Panc1 (cell line): Measurements from ENCODE around the gene USP9X. TPM values are rescaled to one million over a fixed set of nuclear protein-coding genes. Genes with fewer than 3 reads are reported as not detected.

Source experiments
- ATAC-seq: fragments of 200-7000 bp; cut with Tn5 transposase; 2 replicates; pipeline ENCODE4 v1.9.1; 2020; ENCODE audit warnings: mild to moderate bottlenecking, moderate library complexity
- BruUV-seq: library from RNA; stranded (reverse); fragments of 400-500 nt; replicated peaks from 2 replicates; lab custom pipeline; 2021; lab: Mats Ljungman, UMichigan
- CTCF ChIA-PET: fragments of 300-600 bp; sonication (Branson Sonifier 250); formaldehyde crosslinking; loops from one replicate; lab custom pipeline; 2022; ENCODE audit warnings: antibody characterized with exemption; lab: Charles Lee
- POLR2A ChIA-PET: fragments of 300-600 bp; sonication (Branson Sonifier 250); formaldehyde crosslinking; loops from one replicate; lab custom pipeline; 2022; ENCODE audit warnings: antibody characterized with exemption; lab: Charles Lee
- DNase-seq: peaks from one replicate; pipeline ENCODE4 v3.0.0-alpha.2; 2010; ENCODE audit warnings: low read depth, low spot score
- H3K27ac ChIP-seq: 2 replicates; pipeline ENCODE4 v1.5.1; 2011; ENCODE audit warnings: mild to moderate bottlenecking, low read length, inconsistent platforms
- H3K27me3 ChIP-seq: fragments of 200-500 bp; sonication (Bioruptor generic); 2 replicates; pipeline ENCODE4 v1.6.0; 2014; ENCODE audit warnings: low read length, inconsistent platforms; ENCODE audit not compliant: control insufficient read depth, insufficient read depth
- H3K36me3 ChIP-seq: fragments of 200-500 bp; sonication (Bioruptor generic); 2 replicates; pipeline ENCODE4 v1.5.1; 2014; ENCODE audit warnings: inconsistent platforms, mild to moderate bottlenecking, low read length, moderate library complexity; ENCODE audit not compliant: control insufficient read depth, insufficient read depth
- H3K4me1 ChIP-seq: 2 replicates; pipeline ENCODE4 v1.5.1; 2011; ENCODE audit warnings: inconsistent platforms, mild to moderate bottlenecking, low read length, moderate library complexity; ENCODE audit not compliant: control insufficient read depth, insufficient read depth
- H3K4me3 ChIP-seq, 2 experiments: 2 replicates each; pipeline ENCODE4 v1.5.1; 2011 to 2012; ENCODE audit warnings: low read depth in 2 of 2, low read length in 2 of 2, mild to moderate bottlenecking in 2 of 2, inconsistent platforms in 1 of 2, moderate library complexity in 1 of 2
- H3K9me3 ChIP-seq: fragments of 200-500 bp; sonication (Bioruptor generic); 2 replicates; pipeline ENCODE4 v1.5.1; 2014; ENCODE audit warnings: low read depth, mild to moderate bottlenecking, inconsistent platforms, low read length, moderate library complexity; ENCODE audit not compliant: control insufficient read depth, insufficient read depth
- CTCF ChIP-seq: fragments of 450-650 bp; IDR thresholded peaks from 2 replicates; pipeline ENCODE4 v1.5.1; 2017; ENCODE audit warnings: mild to moderate bottlenecking
- POLR2AphosphoS5 ChIP-seq: IDR thresholded peaks from 2 replicates; pipeline ENCODE4 v1.6.1; 2012; ENCODE audit warnings: mild to moderate bottlenecking, low read depth, low read length, moderate library complexity
- REST ChIP-seq, 2 experiments: IDR thresholded peaks; 2 replicates each; pipeline ENCODE4 v1.6.1; 2011 to 2012; ENCODE audit warnings: low read depth in 2 of 2, control low read depth in 1 of 2, low read length in 1 of 2, mild to moderate bottlenecking in 1 of 2, moderate library complexity in 1 of 2; ENCODE audit not compliant: insufficient read depth in 1 of 2
- SIN3A ChIP-seq: IDR thresholded peaks from 2 replicates; pipeline ENCODE4 v1.6.1; 2012; ENCODE audit warnings: low read depth, mild to moderate bottlenecking, low read length, moderate library complexity, borderline replicate concordance; ENCODE audit not compliant: insufficient read depth
- TCF7L2 ChIP-seq: IDR thresholded peaks from 2 replicates; pipeline ENCODE4 v1.6.1; 2011; ENCODE audit warnings: mild to moderate bottlenecking, low read depth, low read length, inconsistent platforms
- in situ Hi-C: cut with HindIII; loops from 2 replicates; pipeline ENCODE4 v1.10.0; 2016; ENCODE audit warnings: low sequenced_read_pairs, low pct_unique_long_range_greater_than_20kb
- intact Hi-C: fragments of 100-400 bp; cut with micrococcal nuclease; formaldehyde crosslinking; loops from one replicate; pipeline ENCODE4 v1.10.0; 2022; ENCODE audit not compliant: unreplicated experiment
- total RNA-seq: library from RNA; stranded (reverse); gene quantifications from one replicate; pipeline ENCODE4 v1.2.1, GENCODE V29; 2021; ENCODE audit not compliant: unreplicated experiment

Gene USP9X
- total RNA-seq, 1 experiment from 2014 or later: 44.4 TPM

- Histone ChIP-seq H3K4me1 (peaks cover 14% of the 10 kb centered on the region), H3K27me3 (no peaks in the 10 kb centered on the region), H3K36me3 (no peaks in the 10 kb centered on the region; the same call in 1 of the 2 replicates), H3K9me3 (no peaks in the 10 kb centered on the region), H3K27ac (no peak overlapping the region), H3K4me3 (no peak overlapping the region)
- intact Hi-C loops (loop anchor here (10.0 kb wide), 1 partner anchor 436 kb away; no protein-coding TSS in a partner anchor), in situ Hi-C loops (no loop called here)
- TF ChIP-seq REST (IDR thresholded peaks at IDR 0.05; ENCODE audit: insufficient read depth in 1 of 2, low read depth in 2 of 2, low read length in 1 of 2) (no peak), CTCF (no peak), SIN3A (no peak), TCF7L2 (no peak), POLR2AphosphoS5 (no peak)
- BruUV-seq: no TSS peak
- DNase-seq (no peak), ATAC-seq (no peak)
- CTCF ChIA-PET: no interaction called here
- POLR2A ChIA-PET: no interaction called here
These were observed 5.5 kb downstream of the USP9X start for GRCh38 chrX:41090568-41091238.

- BruUV-seq: no TSS peak
- TF ChIP-seq CTCF (no peak), TCF7L2 (no peak), POLR2AphosphoS5 (no peak), REST (IDR thresholded peaks at IDR 0.05; ENCODE audit: insufficient read depth in 1 of 2, low read depth in 2 of 2, low read length in 1 of 2) (no peak), SIN3A (no peak)
- in situ Hi-C loops (no loop called here), intact Hi-C loops (loop anchor here (10.0 kb wide), 1 partner anchor 438 kb away; no protein-coding TSS in a partner anchor)
- H3K4me1 ChIP-seq: peaks cover 22% of the 10 kb centered on the region
- H3K27ac ChIP-seq: no peak overlapping the region
- no peaks in the 10 kb centered on the region for H3K27me3 ChIP-seq
- no peaks in the 10 kb centered on the region for H3K9me3 ChIP-seq
- ChIA-PET POLR2A (no interaction called here), CTCF (no interaction called here)
- DNase-seq (no peak), ATAC-seq (no peak)
- no peaks in the 10 kb centered on the region; the same call in 1 of the 2 replicates for H3K36me3 ChIP-seq
- no peak overlapping the region for H3K4me3 ChIP-seq
These were observed 7.5 kb downstream of the USP9X start for GRCh38 chrX:41092776-41093175.
